Hepatocyte (in vitro differentiated cells): ENCODE data around the gene EEF1G. TPM values are rescaled to one million over a fixed set of nuclear protein-coding genes. Genes with fewer than 3 reads are reported as not detected.

ENCODE experiments used
- DNase-seq: peaks from one replicate; pipeline ENCODE4 v3.0.0-alpha.2; 2016; ENCODE audit warnings: low spot score
- H2AFZ ChIP-seq: fragments of 200-600 bp; sonication (generic); 2 replicates; pipeline ENCODE4 v1.6.0; 2016; ENCODE audit warnings: antibody characterized with exemption, mild to moderate bottlenecking
- H3K27ac ChIP-seq: fragments of 200-600 bp; sonication (generic); 2 replicates; pipeline ENCODE4 v1.5.1; 2016; ENCODE audit warnings: mild to moderate bottlenecking
- H3K27me3 ChIP-seq: fragments of 200-600 bp; sonication (generic); 2 replicates; pipeline ENCODE4 v1.6.1; 2016
- H3K36me3 ChIP-seq: fragments of 200-600 bp; sonication (generic); replicated peaks from 2 replicates; pipeline ENCODE4 v1.5.1; 2016; ENCODE audit warnings: low read depth; ENCODE audit not compliant: insufficient read depth
- H3K4me1 ChIP-seq: fragments of 200-600 bp; sonication (generic); 2 replicates; pipeline ENCODE4 v1.5.1; 2016; ENCODE audit warnings: mild to moderate bottlenecking, moderate library complexity; ENCODE audit not compliant: insufficient read depth
- H3K4me2 ChIP-seq: fragments of 200-600 bp; sonication (generic); 2 replicates; pipeline ENCODE4 v1.6.0; 2016
- H3K4me3 ChIP-seq: fragments of 200-600 bp; sonication (generic); 2 replicates; pipeline ENCODE4 v1.5.1; 2016; ENCODE audit warnings: mild to moderate bottlenecking
- H3K79me2 ChIP-seq: fragments of 200-600 bp; sonication (generic); 2 replicates; pipeline ENCODE4 v1.6.0; 2017; ENCODE audit warnings: mild to moderate bottlenecking
- H3K9me2 ChIP-seq: fragments of 200-600 bp; sonication (generic); replicated peaks from 2 replicates; pipeline ENCODE4 v1.6.0; 2017; ENCODE audit warnings: mild to moderate bottlenecking; ENCODE audit not compliant: insufficient read depth
- H3K9me3 ChIP-seq: fragments of 200-600 bp; sonication (generic); 2 replicates; pipeline ENCODE4 v1.5.1; 2016; ENCODE audit warnings: low read depth, mild to moderate bottlenecking
- H4K20me1 ChIP-seq: fragments of 200-600 bp; sonication (generic); 2 replicates; pipeline ENCODE4 v1.6.0; 2016; ENCODE audit warnings: mild to moderate bottlenecking; ENCODE audit not compliant: insufficient read depth, poor library complexity, severe bottlenecking
- EZH2 ChIP-seq: fragments of 200-600 bp; sonication (generic); IDR thresholded peaks from 2 replicates; pipeline ENCODE4 v1.6.1; 2016; ENCODE audit warnings: antibody characterized with exemption, mild to moderate bottlenecking, borderline replicate concordance
- EZH2phosphoT487 ChIP-seq: fragments of 200-600 bp; sonication (generic); IDR thresholded peaks from one replicate; pipeline ENCODE4 v1.6.1; 2018; ENCODE audit warnings: antibody characterized with exemption, mild to moderate bottlenecking, low read depth, moderate library complexity; ENCODE audit not compliant: unreplicated experiment, severe bottlenecking
- WGBS: methylation state at CpG from one replicate; pipeline ENCODE4 v1.1.6; 2016; ENCODE audit warnings: low lambda C conversion rate; ENCODE audit errors: missing lambda C conversion rate; 5-methylcytosine and 5-hydroxymethylcytosine counted together
- microRNA-seq: library from miRNA; unstranded; fragments of <30 nt; microRNA quantifications from one replicate; pipeline ENCODE4, GENCODE V29; 2017
- polyA plus RNA-seq: library from polyadenylated mRNA; unstranded; fragments of >200 nt; fragmentation: Nextera tagmentation; extraction: Ambion mirVana; gene quantifications from 2 replicates; pipeline ENCODE4 v1.2.1, GENCODE V29; 2016
- small RNA-seq: library from RNA; depleted of rRNA; stranded (forward); fragments of <200 nt; gene quantifications from one replicate; pipeline ENCODE3, GENCODE V24; 2014
- total RNA-seq: library from RNA; depleted of rRNA; stranded (reverse); fragments of >200 nt; gene quantifications from 2 replicates; pipeline ENCODE4 v1.2.3, GENCODE V29; 2014
- TF ChIP-seq, protein P1 (sequence below): fragments of 200-600 bp; sonication (generic); IDR thresholded peaks from 2 replicates; pipeline ENCODE4 v1.5.1; 2016; ENCODE audit warnings: antibody characterized with exemption, mild to moderate bottlenecking; ENCODE audit not compliant: poor library complexity

EEF1G gene
- total and polyA plus RNA-seq, 2 experiments from 2014 or later, result 526 to 1,634 TPM

- TF ChIP-seq EZH2, result no peak
- TF ChIP-seq EZH2phosphoT487, result no peak
- TF ChIP-seq, protein P1, sequence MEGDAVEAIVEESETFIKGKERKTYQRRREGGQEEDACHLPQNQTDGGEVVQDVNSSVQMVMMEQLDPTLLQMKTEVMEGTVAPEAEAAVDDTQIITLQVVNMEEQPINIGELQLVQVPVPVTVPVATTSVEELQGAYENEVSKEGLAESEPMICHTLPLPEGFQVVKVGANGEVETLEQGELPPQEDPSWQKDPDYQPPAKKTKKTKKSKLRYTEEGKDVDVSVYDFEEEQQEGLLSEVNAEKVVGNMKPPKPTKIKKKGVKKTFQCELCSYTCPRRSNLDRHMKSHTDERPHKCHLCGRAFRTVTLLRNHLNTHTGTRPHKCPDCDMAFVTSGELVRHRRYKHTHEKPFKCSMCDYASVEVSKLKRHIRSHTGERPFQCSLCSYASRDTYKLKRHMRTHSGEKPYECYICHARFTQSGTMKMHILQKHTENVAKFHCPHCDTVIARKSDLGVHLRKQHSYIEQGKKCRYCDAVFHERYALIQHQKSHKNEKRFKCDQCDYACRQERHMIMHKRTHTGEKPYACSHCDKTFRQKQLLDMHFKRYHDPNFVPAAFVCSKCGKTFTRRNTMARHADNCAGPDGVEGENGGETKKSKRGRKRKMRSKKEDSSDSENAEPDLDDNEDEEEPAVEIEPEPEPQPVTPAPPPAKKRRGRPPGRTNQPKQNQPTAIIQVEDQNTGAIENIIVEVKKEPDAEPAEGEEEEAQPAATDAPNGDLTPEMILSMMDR, result no peak
- H4K20me1 ChIP-seq, result peaks cover 8% of the 10 kb centered on the region
- H3K4me2 ChIP-seq, result no peak overlapping the region
- H3K79me2 ChIP-seq, result no peaks in the 10 kb centered on the region
- no peaks in the 10 kb centered on the region for H3K9me3 ChIP-seq
- H2AFZ ChIP-seq, result no peak overlapping the region
- DNase-seq, result no peak
- H3K36me3 ChIP-seq, result no peaks in the 10 kb centered on the region
- H3K4me3 ChIP-seq, result no peak overlapping the region
- no peaks in the 10 kb centered on the region for H3K27me3 ChIP-seq
- WGBS, result 94% methylated on average over 10 of the region's 10 CpGs
- H3K27ac ChIP-seq, result no peak overlapping the region
- no peaks in the 10 kb centered on the region for H3K9me2 ChIP-seq
- H3K4me1 ChIP-seq, result peaks cover 6% of the 10 kb centered on the region
Measured at GRCh38 chr11:62513626-62514025, 60.1 kb downstream of the EEF1G start.

DNA sequence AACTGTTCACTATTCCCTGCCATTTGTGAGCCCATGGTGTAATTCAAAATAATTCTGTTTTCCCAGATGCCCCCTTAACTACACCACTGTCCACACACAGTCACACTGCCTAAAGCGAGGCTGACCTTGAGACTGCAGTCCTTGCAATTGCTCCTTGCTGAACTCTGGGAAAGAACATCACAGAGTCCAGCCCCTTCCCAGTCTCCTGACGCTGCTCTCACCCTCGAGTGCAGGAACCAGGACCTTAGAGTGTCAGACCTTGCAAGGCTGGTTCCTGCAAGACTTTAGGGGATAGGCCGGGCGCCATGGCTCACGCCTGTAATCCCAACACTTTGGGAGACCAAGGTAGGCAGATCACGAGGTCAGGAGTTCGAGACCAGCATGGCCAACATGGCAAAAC is 60.7 kb downstream of the EEF1G start:
- no peaks in the 10 kb centered on the region for H3K36me3 ChIP-seq
- no peaks in the 10 kb centered on the region for H3K27me3 ChIP-seq
- TF ChIP-seq EZH2phosphoT487 (no peak), EZH2 (no peak)
- TF ChIP-seq, protein P1, result no peak
- H3K79me2 ChIP-seq, result no peaks in the 10 kb centered on the region
- H3K4me1 ChIP-seq, result peaks cover 12% of the 10 kb centered on the region
- H3K9me2 ChIP-seq, result no peaks in the 10 kb centered on the region
- no peak overlapping the region for H3K27ac ChIP-seq
- no peak overlapping the region for H3K4me2 ChIP-seq
- no peaks in the 10 kb centered on the region for H3K9me3 ChIP-seq
- 83% methylated on average over 8 of the region's 8 CpGs for WGBS
- DNase-seq, result no peak
- H2AFZ ChIP-seq, result no peak overlapping the region
- peaks cover 8% of the 10 kb centered on the region for H4K20me1 ChIP-seq
- H3K4me3 ChIP-seq, result no peak overlapping the region

Small RNA genes within 50 kb of the gene (microRNA-seq; reads per million reads assigned to microRNA genes)
- 7.6 reads per million, percentile 19 among the genes with 10 or more reads in this experiment for gene MIR6747

Small RNA genes within 50 kb of the gene (small RNA-seq; reads per million reads assigned to genes)
- gene AP001458.1 (not detected), gene EEF1G (not detected), gene MIR6747 (0.19 reads per million)

Other genes starting within 250 kb of the EEF1G start
- gene ASRGL1, start 236.4 kb downstream of the EEF1G start, total RNA-seq, result 5.1 and 9.5 TPM in 2 replicates
- 18.6 and 20.4 TPM in 2 replicates for gene ASRGL1, start 236.4 kb downstream of the EEF1G start, polyA plus RNA-seq
- not detected in 2 replicates for gene SCGB1A1, start 154.9 kb downstream of the EEF1G start, total RNA-seq
- gene SCGB1A1, start 154.9 kb downstream of the EEF1G start, polyA plus RNA-seq, result not detected in 2 replicates
- 218 and 237 TPM in 2 replicates for gene AHNAK, start 27.1 kb downstream of the EEF1G start, total RNA-seq
- 38.0 and 47.6 TPM in 2 replicates for gene AHNAK, start 27.1 kb downstream of the EEF1G start, polyA plus RNA-seq
- gene TUT1, start 17.6 kb upstream of the EEF1G start, total RNA-seq, result 6.7 and 11.7 TPM in 2 replicates
- gene TUT1, start 17.6 kb upstream of the EEF1G start, polyA plus RNA-seq, result 14.2 and 16.5 TPM in 2 replicates
- gene MTA2, start 28.0 kb upstream of the EEF1G start, total RNA-seq, result 46.8 and 53.1 TPM in 2 replicates
- gene MTA2, start 28.0 kb upstream of the EEF1G start, polyA plus RNA-seq, result 17.1 and 25.6 TPM in 2 replicates
- gene EML3, start 38.9 kb upstream of the EEF1G start, total RNA-seq, result 18.3 and 21.6 TPM in 2 replicates
- 22.6 and 51.0 TPM in 2 replicates for gene EML3, start 38.9 kb upstream of the EEF1G start, polyA plus RNA-seq
- 1.5 and 1.9 TPM in 2 replicates for gene ROM1, start 39.4 kb upstream of the EEF1G start, total RNA-seq
- gene ROM1, start 39.4 kb upstream of the EEF1G start, polyA plus RNA-seq, result 2.1 and 3.2 TPM in 2 replicates
- gene B3GAT3, start 48.1 kb upstream of the EEF1G start, total RNA-seq, result 32.3 and 34.4 TPM in 2 replicates
- gene B3GAT3, start 48.1 kb upstream of the EEF1G start, polyA plus RNA-seq, result 59.6 and 61.4 TPM in 2 replicates
- 251 and 254 TPM in 2 replicates for gene GANAB, start 72.7 kb upstream of the EEF1G start, total RNA-seq
- gene GANAB, start 72.7 kb upstream of the EEF1G start, polyA plus RNA-seq, result 212 and 232 TPM in 2 replicates
- gene INTS5, start 79.4 kb upstream of the EEF1G start, total RNA-seq, result 12.6 and 18.7 TPM in 2 replicates
- 19.1 and 21.1 TPM in 2 replicates for gene INTS5, start 79.4 kb upstream of the EEF1G start, polyA plus RNA-seq
- gene C11orf98, start 91.3 kb upstream of the EEF1G start, total RNA-seq, result 63.7 and 80.4 TPM in 2 replicates
- 116 and 133 TPM in 2 replicates for gene C11orf98, start 91.3 kb upstream of the EEF1G start, polyA plus RNA-seq
- 10.0 and 22.5 TPM in 2 replicates for gene CSKMT, start 91.4 kb upstream of the EEF1G start, total RNA-seq
- gene CSKMT, start 91.4 kb upstream of the EEF1G start, polyA plus RNA-seq, result 5.7 and 7.1 TPM in 2 replicates
- gene UQCC3, start 97.8 kb upstream of the EEF1G start, total RNA-seq, result 8.9 and 11.1 TPM in 2 replicates
- gene UQCC3, start 97.8 kb upstream of the EEF1G start, polyA plus RNA-seq, result 17.0 and 19.0 TPM in 2 replicates
- gene LBHD1, start 98.4 kb upstream of the EEF1G start, total RNA-seq, result 5.4 and 11.2 TPM in 2 replicates
- 6.5 and 6.7 TPM in 2 replicates for gene LBHD1, start 98.4 kb upstream of the EEF1G start, polyA plus RNA-seq
- 73.0 and 74.1 TPM in 2 replicates for gene UBXN1, start 105.2 kb upstream of the EEF1G start, total RNA-seq
- gene UBXN1, start 105.2 kb upstream of the EEF1G start, polyA plus RNA-seq, result 73.2 and 73.8 TPM in 2 replicates
- gene LRRN4CL, start 115.6 kb upstream of the EEF1G start, total RNA-seq, result 0.40 and 1.1 TPM in 2 replicates
- 0.15 and 0.41 TPM in 2 replicates for gene LRRN4CL, start 115.6 kb upstream of the EEF1G start, polyA plus RNA-seq
- gene BSCL2, start 133.5 kb upstream of the EEF1G start, total RNA-seq, result 39.3 and 49.2 TPM in 2 replicates
- 78.7 and 81.0 TPM in 2 replicates for gene BSCL2, start 133.5 kb upstream of the EEF1G start, polyA plus RNA-seq
- 0.23 and 0.24 TPM in 2 replicates for gene GNG3, start 133.8 kb upstream of the EEF1G start, total RNA-seq
- gene GNG3, start 133.8 kb upstream of the EEF1G start, polyA plus RNA-seq, result 0.41 and 1.2 TPM in 2 replicates
- gene HNRNPUL2, start 153.6 kb upstream of the EEF1G start, total RNA-seq, result 14.0 and 15.4 TPM in 2 replicates
- gene HNRNPUL2, start 153.6 kb upstream of the EEF1G start, polyA plus RNA-seq, result 2.3 and 3.7 TPM in 2 replicates
- gene TTC9C, start 154.6 kb upstream of the EEF1G start, total RNA-seq, result 26.3 and 35.0 TPM in 2 replicates
- gene TTC9C, start 154.6 kb upstream of the EEF1G start, polyA plus RNA-seq, result 35.4 and 39.9 TPM in 2 replicates
- gene ZBTB3, start 180.3 kb upstream of the EEF1G start, total RNA-seq, result 7.0 and 11.0 TPM in 2 replicates
- 4.0 and 4.3 TPM in 2 replicates for gene ZBTB3, start 180.3 kb upstream of the EEF1G start, polyA plus RNA-seq
- 96.5 and 110 TPM in 2 replicates for gene POLR2G, start 187.7 kb upstream of the EEF1G start, total RNA-seq
- 171 and 195 TPM in 2 replicates for gene POLR2G, start 187.7 kb upstream of the EEF1G start, polyA plus RNA-seq
- gene TAF6L, start 197.5 kb upstream of the EEF1G start, total RNA-seq, result 20.5 and 23.2 TPM in 2 replicates
- 35.9 and 36.0 TPM in 2 replicates for gene TAF6L, start 197.5 kb upstream of the EEF1G start, polyA plus RNA-seq
- gene TMEM179B, start 213.5 kb upstream of the EEF1G start, total RNA-seq, result 78.0 and 99.1 TPM in 2 replicates
- 163 and 172 TPM in 2 replicates for gene TMEM179B, start 213.5 kb upstream of the EEF1G start, polyA plus RNA-seq
- gene TMEM223, start 218.1 kb upstream of the EEF1G start, total RNA-seq, result 28.4 and 31.9 TPM in 2 replicates
- gene TMEM223, start 218.1 kb upstream of the EEF1G start, polyA plus RNA-seq, result 30.3 and 36.1 TPM in 2 replicates
- 37.2 and 37.6 TPM in 2 replicates for gene NXF1, start 231.5 kb upstream of the EEF1G start, total RNA-seq
- gene NXF1, start 231.5 kb upstream of the EEF1G start, polyA plus RNA-seq, result 71.9 and 91.4 TPM in 2 replicates